Stimulated activated CD4-positive, alpha-beta T cell treated with anti-CD3 and anti-CD28 coated beads, Interleukin-15, amount 100 ng/mL, for 48 hours (primary cell): ENCODE data around the gene CACNA2D3.

Experiments used
- DNase-seq, 2 donors: peaks; one replicate each; pipeline ENCODE4 v3.0.0-alpha.2; 2020; ENCODE audit warnings: low read depth in 2 of 2

CACNA2D3 gene

DNA sequence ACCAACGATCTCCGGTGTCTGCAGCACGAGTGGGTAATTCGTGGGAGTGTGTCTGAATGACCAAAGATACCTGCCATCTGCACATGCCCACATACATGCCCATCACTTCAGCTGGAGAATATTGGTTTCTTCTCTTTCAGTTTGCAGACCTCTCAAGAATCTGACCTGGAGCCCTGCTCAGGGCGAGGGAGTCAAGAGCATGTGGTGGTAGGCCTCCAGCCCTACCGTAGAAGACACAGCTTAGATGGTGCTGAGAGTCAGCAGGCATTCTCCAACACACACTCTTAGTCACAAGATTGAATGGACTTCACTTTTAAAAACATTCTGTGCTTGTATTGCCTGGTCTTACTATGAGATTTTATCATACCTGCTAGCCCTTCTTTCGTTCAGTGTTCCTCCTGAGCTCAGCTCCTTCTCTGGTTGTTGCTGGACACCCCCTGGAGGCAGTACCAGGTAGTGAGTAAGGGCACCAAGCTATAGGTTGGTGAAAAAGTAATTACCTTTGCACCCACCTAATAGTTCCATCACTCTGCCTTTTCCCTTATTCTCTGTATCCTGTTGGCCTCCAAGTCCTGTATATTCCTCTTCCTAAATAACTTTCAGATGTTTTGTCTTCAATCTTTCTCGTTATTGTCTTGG is 252.0 kb downstream of the CACNA2D3 start:
- DNase-seq: no peak

DNA sequence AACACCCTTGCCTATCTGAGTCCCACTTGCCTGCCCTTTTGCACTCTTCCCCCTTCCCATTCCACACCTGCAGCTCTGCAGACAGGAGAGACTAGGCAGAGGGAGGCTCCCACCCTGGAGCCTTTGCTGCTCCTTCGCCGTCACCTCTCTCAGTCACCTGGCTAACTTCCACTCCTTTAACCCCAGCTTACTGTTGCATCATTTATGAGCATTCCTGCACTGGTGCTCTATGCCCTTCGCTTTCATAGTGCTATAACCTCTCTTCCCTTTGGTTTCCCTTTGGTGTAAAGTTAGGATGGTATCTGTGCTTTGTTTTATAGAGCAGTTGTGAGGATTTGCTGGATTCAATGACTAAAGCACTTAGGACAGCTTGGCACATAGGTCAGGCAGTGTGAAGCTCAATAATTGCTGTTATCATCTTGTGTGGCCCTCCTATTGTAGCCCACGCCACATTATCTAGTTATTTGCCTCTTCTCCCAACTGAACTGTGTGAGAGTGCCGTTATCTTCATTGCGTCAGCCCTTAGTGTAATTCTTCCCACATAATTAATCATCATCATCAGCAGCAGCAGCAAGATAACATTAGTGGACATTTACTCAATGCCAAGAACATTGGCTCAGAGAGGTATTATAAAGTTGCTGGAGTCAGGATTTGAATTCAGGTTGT is 253.9 kb downstream of the CACNA2D3 start:
- DNase-seq: no peak

DNA sequence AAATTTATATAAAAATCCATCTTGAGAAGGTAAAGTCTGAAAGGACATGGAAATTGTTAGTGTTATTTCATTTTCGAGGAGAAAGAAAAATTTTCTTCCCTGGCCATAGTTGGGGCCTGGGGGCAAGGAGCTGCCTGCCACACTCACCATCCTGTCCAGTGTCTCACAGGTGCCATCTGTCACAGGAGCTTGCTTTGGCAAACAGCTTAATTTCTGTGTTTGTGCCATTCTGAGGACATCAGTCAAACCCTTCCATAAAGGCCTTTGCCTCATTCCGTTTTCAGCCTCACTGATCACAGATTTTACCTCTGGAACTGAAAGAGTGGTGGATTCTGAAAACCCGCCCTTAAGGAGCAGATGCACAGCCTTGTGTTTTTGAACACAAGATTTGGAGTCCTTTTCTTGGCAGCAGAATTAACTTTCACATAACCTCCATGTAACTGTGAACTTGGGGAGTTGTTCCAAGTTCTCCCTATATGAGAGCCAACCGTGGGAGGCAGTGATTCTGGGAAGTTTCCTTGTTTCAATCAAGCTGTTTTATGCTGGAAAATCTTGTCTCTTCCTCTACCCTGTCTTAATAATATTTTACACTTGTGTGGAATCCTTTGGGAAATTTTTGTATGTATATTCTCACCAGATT is 254.7 kb downstream of the CACNA2D3 start:
- no peak for DNase-seq

DNA sequence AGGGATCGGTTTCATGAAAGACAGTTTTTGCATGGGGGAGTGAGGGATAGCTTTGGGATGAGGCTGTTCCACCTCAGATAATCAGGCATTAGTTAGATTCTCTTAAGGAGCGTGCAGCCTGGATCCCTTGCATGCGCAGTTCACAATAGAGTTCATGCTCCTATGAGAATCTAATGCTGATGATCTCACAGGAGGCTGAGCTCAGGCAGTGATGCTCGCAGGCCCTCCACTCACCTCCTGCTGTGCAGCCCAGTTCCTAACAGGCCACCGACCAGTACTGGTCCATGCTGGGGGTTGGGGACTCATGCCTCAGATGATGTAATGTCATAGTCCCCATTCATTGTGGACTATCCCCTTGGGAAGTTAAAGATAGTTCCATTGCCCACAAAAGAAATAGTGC is 255.8 kb downstream of the CACNA2D3 start:
- DNase-seq: no peak

DNA sequence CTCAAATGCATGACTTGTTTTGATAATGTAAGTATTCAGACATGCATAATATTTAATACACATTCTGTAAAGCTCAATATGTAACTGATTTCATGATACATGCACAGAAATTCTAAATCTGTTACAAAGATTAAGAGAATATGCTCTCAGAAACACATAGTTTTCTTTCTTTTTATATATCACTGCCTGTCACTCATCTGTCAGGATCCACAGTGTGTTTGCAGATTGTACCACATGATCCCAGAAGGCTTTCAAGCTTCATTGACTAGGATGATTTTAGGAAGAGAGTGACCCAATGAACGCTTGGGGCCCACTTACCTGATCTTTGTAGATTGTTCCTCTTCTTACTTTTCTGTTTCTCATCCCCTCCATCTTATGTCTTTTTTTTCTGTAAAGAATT is 261.9 kb downstream of the CACNA2D3 start:
- no peak for DNase-seq

DNA sequence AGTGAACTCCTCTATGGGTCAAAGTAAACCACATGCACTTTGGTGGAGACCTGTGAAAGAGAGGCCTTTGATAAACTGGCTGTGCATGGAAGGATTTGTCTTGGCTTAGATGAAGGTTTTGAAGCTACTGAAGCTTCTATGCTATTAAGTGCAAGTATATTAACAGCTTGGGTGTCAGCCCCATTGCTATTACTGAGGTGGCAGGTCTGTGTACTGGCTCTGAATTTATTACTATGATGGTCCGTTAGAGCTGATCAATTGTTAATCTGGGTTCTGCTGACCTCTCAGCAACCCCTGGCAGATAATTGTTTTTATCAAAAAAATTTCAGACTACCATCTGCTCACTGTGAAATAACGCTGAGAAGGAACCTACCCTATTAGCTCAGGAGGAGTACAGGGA is 268.2 kb downstream of the CACNA2D3 start:
- DNase-seq: no peak

DNA sequence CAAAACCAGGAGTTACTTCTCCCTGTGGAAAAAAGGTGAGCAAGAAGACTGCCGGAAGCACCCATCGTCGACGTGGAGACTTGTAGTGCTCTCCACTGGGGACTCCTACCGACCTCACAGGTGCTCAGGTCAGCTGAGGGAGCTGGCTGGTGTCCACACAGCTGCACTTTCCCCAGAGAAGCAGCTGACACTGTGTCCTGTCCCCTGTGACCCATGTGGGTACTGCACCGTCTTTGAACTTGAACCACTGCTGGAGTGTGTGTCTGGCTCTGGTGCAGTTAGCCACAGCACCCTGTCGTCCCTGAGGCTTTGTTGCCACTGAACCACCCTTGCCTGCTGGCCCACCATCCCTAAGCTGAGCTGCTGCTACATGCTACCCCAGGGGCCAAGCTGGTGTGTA is 270.8 kb downstream of the CACNA2D3 start:
- DNase-seq: no peak

DNA sequence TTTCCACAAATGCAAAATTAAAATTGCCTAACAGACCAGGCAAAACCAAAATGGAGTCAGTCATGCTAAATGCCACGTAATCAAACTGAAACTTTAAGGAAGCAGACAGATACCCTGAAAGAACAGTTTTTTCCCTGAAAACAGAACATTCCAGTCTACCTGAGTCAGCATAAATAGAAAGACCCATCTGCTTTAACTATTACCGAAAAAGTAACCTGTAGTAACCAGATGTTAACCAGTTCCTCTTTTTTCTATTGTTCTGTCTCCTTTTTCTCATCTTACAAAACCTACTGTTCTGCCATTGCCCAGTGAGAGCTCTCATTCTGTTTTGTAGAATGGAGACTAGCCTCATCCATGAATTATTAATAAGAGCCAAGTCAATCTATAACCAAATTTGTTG is 286.0 kb downstream of the CACNA2D3 start:
- DNase-seq: no peak

DNA sequence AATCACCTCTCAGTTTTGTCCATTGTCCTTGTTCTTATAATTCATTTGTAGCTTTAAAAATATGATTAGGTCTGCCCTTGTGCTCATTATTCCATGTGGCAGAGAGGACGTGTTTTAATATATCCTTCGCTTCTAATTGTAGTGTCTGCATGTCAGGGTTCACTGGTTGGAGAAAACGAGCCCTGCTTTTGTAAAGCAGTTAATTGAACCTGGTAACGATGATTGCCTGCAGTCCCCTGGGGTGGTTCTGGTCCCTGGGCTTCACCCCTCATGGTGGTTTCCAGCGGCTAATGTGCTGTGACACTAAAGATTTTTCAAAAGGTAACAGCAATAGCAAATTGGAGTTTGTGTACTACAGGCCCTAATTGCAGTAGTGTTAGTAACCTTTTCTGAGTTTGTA is 299.6 kb downstream of the CACNA2D3 start:
- DNase-seq: no peak

DNA sequence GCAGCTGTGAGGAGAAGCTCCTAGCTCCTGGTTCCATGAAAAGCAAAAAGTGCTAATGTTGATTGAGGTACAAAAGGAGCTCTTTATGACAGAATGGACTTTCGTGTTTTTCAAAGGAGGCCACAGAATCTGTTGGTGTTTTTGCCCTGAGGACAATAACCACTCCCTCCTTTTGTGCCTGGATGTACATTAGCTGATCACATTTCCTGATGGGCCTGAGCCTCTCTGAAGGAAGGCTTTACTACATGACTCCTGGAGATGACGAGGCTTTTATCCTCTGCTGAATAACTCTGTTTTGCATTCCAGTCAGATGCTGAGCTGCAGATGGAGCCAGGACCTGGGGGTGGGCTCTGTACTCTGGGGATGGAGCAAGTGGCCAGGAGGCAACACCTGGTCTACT is 301.9 kb downstream of the CACNA2D3 start:
- DNase-seq: no peak

DNA sequence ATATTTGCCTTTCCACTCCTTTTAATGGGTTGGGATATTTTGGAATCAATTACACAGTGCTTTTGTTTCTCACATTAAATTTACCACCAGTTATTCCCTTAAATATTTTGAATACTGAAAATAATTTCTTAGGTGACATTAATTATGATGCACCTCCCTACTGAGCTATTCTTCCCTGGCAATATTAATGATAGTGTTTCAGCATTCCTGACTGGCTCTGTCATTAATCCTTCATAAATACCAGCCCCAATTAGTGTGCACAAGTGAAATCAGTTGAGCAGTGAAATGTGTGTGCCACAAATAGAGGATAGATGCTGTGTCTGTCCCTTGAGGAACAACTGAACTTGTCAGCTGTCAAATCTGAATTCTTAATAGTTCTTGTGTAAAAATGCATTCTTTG is 304.0 kb downstream of the CACNA2D3 start:
- no peak for DNase-seq

DNA sequence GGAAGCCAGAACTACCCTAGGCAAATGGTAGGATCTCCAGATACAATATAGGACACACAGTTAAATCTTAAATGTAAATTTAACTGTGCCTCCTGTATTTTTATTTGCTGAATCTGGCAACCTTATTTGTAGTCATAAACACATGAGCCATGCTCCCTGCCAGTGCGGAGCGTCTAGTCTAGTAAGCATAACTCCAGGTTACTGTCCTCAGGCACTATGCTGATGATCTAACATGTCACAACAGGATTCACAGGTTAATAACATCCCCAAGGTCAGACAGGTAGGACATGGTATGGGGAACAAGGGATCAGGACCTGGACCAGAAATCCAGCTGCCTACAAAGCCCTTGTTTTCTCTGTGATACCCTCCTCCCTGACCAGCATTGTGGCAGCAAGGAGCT is 305.1 kb downstream of the CACNA2D3 start:
- DNase-seq: no peak

DNA sequence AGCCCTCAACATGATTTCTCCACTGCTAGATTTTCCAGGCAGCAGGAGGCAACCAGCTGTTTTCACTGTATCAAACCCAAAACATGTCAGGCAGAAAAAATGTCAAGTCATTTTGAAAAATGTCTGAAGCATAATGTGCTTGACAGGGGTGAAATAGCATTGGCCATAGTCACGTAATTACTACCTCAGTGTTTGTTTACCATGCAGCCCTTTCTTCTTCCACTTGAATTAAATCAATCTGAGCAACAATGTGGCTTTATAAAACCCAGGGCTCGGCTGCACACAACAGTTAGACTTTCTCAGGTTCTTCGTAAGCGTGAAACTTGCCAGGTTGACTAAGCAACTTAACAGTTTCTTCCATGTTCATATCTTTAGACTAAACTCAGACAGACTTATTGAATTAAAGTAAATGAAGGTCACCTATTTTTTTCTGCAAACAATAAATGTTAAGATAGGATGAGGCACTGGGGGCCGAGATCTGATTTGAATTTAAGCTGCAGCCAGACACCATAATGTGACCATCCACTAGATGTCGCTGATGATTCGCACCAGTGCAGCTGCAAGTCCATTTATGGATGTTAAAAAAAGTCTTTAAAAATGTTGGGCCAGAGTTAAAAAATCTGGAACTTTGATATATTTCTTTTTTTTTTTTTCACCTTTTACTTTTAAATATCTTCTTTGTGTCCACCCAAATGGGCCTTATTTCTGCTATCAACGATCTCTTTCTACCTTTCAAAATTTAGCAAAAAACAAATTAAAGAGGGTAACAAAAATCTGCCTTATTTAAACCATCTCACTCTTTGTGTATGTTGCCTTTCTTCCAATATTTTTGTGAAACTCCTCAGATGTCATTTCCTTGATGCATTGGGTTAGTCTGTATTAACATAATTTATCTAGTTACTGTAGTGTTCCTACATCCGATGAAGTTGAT is 305.9 kb downstream of the CACNA2D3 start:
- peak; percentile 4 to 23 for DNase-seq

DNA sequence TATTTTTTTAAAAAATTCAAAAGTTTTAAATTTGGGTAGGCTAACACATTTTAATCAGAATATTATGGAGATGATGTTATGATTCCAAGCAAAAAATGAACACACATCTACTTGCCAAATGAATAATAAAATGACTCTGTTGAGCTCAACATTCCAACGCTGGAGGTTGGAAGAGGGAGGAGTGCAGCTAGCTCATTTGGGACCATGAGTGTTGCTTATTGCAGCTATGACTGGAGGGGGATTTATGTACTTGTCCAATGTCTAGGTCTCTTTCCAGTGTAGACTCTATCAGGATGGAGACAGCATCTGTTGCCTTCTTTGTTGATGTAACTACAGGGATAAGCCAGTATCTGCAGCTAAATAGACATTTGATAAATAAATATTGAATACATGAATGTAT is 310.6 kb downstream of the CACNA2D3 start:
- DNase-seq: no peak

DNA sequence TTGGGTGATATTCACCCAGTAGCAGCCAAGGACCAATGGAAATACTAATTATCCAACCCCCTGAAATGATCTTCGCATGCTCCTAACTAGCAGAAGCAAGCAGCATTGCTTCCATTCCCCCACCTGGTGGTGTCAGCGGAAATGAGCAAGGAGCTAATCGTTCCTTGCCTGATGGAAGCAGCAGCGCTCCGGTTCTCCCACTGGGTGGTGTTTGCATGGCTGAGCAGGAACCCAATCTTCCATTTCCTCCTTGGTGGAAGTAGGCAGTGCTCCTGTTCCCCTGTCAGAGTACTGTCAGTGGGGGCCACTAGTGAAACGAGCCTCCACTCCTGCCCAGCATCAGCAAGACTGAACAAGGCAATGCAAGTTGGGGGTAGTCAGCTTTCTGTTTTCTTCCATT is 311.5 kb downstream of the CACNA2D3 start:
- DNase-seq: no peak

DNA sequence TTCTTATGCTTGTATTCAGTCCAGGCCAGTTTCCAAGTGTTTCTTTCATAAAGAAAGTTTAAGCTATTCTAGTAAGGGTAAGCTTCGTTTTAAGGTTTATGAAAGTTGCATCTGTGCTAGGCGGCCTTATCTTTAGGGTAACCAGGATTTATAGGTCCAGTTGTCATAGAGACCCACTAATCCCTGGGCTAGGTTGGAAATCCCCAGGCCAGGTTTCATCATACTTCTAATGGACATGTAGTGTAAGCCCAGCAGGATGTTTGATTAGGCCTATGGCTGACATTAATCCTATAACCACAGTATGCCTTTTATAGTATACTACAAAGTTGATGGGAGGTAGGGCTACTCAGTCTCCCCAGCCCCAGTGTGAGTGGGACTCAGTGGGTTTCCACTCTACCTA is 312.4 kb downstream of the CACNA2D3 start:
- DNase-seq: no peak

DNA sequence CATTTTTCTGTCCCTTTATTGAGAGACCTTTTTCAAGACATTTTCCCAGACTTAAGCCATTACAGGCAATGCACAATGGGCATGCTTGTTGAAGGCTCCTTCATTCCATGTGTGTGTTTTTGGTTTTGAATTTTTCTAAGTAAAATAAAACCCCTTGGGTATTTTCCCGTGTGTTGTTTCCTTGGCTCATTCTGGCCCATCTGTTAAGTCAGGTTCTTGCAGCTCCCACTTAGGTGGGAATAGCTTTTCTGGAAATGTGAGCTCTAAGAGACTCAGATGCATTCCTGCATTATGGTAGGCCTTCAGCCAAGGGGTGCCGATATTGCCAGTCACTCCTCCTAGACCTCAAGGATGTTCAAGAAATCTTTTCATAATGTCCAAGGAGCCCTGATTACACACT is 314.9 kb downstream of the CACNA2D3 start:
- no peak for DNase-seq

DNA sequence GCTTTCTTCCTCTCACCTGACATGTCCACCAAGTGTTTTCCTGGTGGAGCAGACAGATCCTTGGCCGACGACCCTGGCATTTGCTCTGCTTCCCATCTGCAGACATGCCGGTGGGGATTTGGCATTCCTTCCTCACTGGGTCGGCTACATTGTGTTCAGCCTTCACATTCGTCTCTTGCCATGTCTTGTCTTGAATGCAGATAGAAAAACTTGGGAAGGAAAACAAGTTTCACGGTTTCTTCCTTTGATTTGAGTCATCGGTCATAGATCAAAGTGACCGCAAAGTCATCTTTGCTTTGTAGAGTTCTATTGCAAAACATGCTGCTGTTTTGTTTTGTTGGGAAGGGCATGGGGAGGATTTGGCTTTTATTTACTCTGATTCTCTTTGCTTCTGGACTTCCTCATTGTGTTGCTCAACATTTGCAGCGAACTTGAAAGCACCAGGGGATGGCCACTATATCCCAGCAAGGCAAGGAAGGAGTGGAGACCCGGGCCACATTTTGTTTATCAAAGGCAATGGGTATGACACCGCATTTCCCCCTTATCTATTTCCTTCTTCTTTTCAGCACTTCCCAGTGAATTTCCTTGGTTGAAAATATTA is 321.3 kb downstream of the CACNA2D3 start:
- DNase-seq: no peak

DNA sequence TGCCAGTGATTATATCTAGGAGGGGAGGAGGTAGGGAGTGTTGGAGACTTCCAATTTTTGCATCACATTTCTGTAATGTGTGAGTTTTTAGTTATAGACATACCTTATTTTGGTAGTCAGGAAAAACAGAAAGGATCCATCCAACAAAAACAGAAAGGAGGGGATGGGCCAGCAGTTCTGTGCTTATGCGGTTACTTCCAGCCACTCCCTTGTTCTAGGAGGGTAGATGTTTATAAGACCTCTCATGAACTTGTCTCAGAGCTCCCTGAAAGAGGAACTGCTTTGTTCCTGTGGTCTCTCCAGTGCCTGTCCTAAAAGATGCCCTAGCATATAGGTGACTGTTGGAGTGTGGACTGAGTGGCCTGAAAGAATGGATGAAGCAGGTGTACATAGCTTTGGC is 323.3 kb downstream of the CACNA2D3 start:
- DNase-seq: no peak

DNA sequence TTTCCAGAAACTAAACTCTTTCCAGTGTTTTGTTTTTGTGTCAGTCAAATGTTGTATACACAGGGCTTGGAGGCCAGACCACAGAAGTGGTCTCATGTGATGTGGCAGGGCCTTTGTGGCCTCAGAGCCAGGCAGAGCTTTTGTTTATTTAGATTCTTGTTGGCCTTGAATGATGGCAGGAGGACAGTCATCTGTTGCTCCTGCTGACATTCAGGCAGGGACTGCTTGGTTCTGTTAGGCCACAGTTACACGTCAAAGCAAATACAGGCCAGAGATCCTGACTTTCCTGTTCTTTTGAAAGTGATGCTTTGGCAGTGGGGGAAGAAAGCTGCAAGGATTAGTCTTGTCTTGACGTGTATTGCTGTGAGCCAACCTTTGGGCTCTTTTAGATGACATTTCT is 325.1 kb downstream of the CACNA2D3 start:
- DNase-seq: no peak

DNA sequence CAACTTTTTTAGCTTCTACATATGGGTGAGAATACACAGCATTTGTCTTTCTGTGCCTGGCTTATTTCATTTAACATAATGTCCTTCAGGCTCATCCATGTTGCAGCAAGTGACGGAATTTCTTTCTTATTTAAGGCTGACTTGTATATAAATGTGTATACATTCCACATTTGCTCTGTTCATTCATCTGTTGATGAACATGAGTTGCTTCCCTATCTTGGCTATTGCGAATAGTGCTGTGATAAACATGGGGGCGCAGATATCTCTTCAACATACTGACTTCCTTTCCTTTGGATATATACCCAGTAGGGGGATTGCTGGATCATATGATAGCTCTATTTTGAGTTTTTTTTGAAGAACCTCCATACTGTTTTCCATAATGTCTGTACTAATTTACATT is 332.5 kb downstream of the CACNA2D3 start:
- DNase-seq: no peak

DNA sequence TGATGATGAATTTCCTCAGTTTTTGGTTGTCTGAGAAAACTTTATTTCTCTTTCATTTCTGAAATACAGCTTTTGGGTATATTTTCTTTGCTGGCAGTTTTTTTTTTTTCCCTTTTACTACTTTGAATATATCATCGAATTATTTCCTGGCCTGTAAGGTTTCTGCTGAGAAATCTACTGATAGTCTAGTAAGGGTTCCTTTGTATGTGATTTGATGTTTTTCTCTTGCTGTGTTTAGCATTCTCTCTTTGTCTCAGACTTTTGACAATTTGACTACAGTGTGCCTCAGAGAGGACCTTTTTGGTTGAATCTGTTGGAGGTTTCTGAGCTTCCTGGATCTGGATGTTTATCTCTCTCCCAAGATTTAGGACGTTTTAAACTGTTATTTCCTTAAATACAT is 336.0 kb downstream of the CACNA2D3 start:
- no peak for DNase-seq
